Astrocyte of the hippocampus (primary cell): ENCODE data around the gene VEGFC.
A peak's percentile ranks its signal among the peaks of the same experiment; 100 is the strongest.

Experiments used
- DNase-seq: peaks from one replicate; pipeline ENCODE4 v3.0.0; 2011; ENCODE audit warnings: low read depth, low spot score

The VEGFC gene

DNA sequence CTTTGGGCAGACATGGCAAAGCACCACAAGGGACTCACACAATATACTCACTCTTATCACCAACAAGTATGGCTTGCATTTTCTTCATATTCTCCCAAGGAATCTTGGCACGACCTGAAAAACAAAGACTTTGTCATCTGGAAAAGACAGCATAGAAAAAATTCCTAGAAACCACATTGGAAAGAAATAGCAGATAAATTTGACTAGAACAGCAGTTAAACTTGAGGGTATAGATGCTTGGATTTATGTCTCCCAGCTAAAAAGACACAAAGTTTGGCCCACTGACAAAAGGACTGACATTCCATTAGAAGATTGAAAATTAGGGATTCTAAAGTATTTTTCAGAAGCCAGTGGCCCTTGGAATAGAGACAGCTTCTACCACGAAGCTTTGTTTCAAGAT, 6.9 kb upstream of the VEGFC start:
- peak; percentile 33 for DNase-seq

DNA sequence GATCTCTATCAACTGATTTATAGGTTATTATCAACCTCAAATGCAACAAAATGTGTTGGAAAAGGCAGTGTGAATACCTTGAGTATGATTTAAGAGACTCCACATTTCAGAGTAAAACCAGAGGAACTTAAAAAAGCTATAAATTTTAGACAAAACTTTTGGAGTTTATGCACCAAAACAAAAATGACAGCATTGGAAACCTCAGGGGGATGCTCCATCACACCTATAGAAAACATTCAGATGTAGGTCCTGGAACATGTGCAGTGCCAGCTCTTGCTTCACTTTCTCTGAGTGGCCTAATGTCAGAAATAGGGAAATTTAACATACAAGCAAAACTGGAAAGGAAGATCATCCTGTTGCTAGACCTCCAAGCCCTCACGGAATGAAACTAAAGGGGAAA, 5.8 kb upstream of the VEGFC start:
- DNase-seq = no peak

DNA sequence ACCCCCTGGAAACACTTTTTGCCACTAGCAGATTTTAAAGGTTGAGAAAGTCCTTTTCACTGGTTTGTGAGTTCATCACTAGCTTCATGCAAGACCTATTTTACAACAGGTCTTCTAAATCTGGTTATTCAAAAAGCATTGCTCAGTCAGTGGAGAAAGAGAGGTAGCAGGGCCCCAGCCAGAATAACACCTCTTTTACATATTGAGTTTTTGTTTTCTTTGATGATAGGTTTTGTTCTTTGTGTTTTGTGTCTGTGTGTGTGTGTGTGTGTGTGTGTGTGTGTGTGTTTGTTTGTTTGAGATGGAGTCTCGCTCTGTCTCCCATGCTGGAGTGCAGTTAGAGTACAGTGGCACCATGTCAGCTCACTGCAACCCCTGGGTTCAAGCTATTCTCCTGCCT, 2.7 kb upstream of the VEGFC start:
- no peak for DNase-seq

DNA sequence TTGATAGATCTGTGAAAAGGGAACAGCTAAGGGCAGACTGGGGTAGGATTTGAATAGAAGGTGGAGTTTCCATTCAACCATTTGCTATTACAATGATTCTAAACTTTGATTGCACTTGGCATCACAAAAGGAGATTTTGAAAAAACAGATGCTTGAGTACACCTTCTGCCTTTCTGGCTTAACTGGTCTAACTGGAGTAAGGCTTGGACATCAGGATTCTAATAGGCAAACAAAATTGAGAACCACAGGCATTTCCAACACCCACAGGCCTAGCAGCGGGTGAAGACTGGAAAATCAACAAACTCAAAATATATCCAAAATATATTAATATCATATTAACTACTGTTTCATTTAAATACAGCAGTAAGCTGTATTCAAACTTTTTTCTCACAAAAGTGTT, 1.9 kb upstream of the VEGFC start:
- peak; percentile 28 for DNase-seq

DNA sequence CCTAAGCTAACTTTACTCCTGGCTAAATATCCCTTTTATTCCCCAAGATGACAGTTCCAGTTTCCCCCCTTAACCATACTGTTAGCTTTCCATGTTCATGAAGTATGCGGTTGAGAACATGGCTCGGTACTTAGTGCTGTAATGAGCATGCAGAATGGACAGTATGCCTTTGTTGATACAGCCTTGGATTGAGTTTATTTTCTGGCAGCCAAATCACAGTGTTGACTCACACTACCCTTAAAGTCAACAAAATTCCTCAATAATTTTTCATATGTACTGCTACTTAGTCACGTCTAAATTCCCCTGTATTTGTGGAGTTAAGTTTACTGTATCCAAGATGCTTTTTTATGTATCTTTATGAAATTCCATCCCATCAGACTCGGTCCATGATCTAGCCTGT, 1.4 kb upstream of the VEGFC start:
- peak; percentile 72 for DNase-seq

- no peak for DNase-seq
Measured at GRCh38 chr4:176793060-176793605, 411 bp upstream of the VEGFC start.

GRCh38 chr4:176791591-176792325, 964 bp downstream of the VEGFC start:
- DNase-seq = peak; percentile 70

- DNase-seq = no peak
Measured at GRCh38 chr4:176790398-176790797, 2.3 kb downstream of the VEGFC start.

- DNase-seq = peak; percentile 62
Measured at GRCh38 chr4:176789955-176790354, 2.8 kb downstream of the VEGFC start.

- DNase-seq = no peak
Measured at GRCh38 chr4:176788971-176789370, 3.8 kb downstream of the VEGFC start.

DNA sequence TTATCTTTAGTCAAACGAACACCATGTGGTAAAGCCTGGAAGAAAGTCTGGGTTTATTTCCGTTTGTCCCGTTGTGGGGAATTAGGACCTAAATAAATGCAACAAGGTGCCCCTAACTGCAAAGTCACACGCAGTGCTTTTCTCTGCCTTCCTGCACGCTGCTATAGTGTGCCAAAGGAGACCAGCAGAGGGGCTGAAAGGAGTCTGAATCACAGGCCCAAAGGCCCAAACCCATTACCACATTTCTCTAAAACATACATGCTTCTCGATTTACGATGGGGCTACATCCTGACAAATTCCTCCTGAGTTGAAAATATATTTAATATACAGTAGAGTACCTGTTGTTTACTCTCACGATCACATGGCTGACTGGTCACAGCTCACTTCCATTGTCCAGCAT, 4.5 kb downstream of the VEGFC start:
- no peak for DNase-seq

- no peak for DNase-seq
Measured at GRCh38 chr4:176784816-176785215, 7.9 kb downstream of the VEGFC start.

DNA sequence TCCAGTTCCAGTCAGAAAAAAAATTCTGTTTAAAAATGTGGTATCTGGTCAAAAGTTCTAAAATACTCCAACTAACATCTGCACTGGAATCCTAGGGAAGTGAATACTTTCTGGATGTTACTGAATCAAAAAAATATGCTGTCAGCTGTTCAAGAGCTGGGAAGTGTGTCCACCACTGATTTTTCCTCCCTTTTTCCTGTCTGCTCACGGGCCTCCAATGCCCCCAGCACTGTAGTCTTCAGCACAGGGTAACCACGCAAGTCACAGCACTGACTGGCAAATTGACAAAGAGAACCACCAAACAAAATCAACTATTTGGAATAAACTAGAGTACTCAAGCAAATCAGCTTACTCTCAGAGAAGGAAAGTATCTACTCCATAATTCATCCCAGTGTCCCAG, 9.9 kb downstream of the VEGFC start:
- peak; percentile 34 for DNase-seq

- DNase-seq = no peak
Measured at GRCh38 chr4:176782191-176782590, 10.5 kb downstream of the VEGFC start.

- peak; percentile 34 for DNase-seq
Measured at GRCh38 chr4:176781739-176782100, 11.0 kb downstream of the VEGFC start.

GRCh38 chr4:176780995-176781738, 11.6 kb downstream of the VEGFC start:
- peak; percentile 24 for DNase-seq

DNA sequence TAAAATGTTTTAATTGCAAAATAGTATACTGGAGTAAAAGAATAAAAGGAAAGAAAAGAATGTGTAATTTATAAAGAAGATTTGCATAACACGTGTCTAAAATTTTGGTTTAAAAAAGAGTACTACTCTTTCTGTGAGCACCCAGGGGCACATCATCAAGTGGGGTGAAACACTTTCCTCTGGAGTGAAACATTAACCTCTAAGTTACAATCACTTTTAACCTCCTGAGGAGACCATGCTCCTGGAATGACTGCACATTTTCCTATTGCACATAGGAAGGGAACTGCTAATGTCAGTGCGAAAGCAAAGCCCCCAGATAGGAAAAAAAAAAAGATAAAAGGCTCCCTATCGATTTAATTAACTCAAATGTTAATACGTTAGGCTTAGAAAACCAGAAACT, 13.3 kb downstream of the VEGFC start:
- no peak for DNase-seq

DNA sequence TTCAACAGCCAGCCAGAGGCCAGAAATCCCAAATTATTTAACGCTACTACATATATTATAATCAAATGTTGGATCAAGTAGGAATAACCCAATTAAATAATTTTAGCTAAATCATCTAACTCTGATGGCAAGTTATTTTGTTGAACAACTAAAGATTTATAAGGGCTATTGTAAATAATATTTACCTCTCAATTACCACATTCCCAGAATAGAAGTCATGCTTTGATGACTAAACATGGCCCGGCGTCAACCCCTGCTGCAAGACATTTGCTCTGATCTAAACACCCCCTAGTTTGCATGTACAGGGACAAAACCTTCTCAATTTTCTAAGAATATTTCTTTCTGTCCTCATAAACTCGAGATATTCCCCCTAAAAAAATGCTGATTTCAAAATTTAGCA, 14.2 kb downstream of the VEGFC start:
- DNase-seq = peak; percentile 73

DNA sequence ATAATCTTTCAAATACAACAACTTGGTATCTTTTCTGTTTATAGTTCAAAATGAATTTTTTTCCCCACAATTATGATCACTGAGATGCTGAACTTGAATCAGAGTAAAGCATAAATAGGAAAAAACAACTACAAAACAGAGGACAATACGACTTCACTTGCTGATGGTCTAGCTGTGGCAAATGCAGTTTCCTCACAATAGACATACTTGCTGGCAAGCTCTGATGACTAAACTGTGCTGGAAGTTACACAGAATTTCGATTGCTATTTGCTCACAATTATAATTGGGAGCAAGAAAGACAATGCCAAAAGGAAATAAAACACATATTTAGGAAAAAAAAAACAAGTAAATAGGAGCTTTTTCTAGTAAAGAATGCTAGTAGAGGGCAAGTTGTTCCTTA, 14.7 kb downstream of the VEGFC start:
- DNase-seq = peak; percentile 74

- no peak for DNase-seq
Measured at GRCh38 chr4:176775338-176775737, 17.4 kb downstream of the VEGFC start.

DNA sequence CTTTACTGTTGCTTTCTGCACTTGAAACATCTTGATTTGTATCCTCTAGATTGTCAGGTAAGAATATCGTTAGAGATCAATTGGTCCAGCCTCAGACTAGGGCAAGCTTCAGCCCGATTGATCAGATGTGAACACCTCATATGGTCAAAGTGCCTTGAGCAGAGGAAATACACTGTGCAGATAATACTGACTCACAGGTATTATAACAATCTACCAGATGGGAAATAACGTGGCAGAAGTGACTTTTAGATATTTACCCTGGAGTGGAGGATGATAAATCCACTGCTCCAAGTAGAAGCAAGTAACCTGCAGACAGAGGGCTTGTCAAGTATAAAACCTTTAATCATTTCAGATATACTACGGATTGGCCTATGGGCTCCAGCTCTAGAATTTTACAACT, 17.9 kb downstream of the VEGFC start:
- DNase-seq = no peak

GRCh38 chr4:176769514-176769913, 23.2 kb downstream of the VEGFC start:
- peak; percentile 77 for DNase-seq

- peak; percentile 49 for DNase-seq
Measured at GRCh38 chr4:176767183-176767582, 25.5 kb downstream of the VEGFC start.
